Peyer's patch (tissue), 4 donors: ENCODE measurements around the gene KRT33A. TPM values are rescaled to one million over a fixed set of nuclear protein-coding genes. Genes with fewer than 3 reads are reported as not detected.

Source experiments
- DNase-seq, 3 donors: peaks; one replicate each; pipeline ENCODE4 v3.0.0-alpha.2; 2017 to 2019
- H3K27ac ChIP-seq, 4 donors: fragments of 200-600 bp; sonication (generic); one replicate each; pipeline ENCODE4 v1.5.1; 2016 to 2019
- H3K27me3 ChIP-seq, 2 donors: fragments of 200-600 bp; sonication (generic); one replicate each; pipeline ENCODE4 v1.5.1; 2019
- H3K36me3 ChIP-seq, 3 donors: fragments of 200-600 bp; sonication (generic); one replicate each; pipeline ENCODE4 v1.5.1; 2016 to 2019
- H3K4me1 ChIP-seq, 4 donors: fragments of 200-600 bp; sonication (generic); one replicate each; pipeline ENCODE4 v1.5.1; 2016 to 2019
- H3K4me3 ChIP-seq, 4 donors: fragments of 200-600 bp; sonication (generic); 1 replicate in 3 of 4; 2 replicates in 1 of 4; pipeline ENCODE4 v1.5.1; 2016 to 2019; ENCODE audit warnings: mild to moderate bottlenecking in 1 of 4
- H3K9me3 ChIP-seq, 4 donors: fragments of 200-600 bp; sonication (generic); one replicate each; pipeline ENCODE4 v1.5.1; 2016 to 2019; ENCODE audit warnings: mild to moderate bottlenecking in 1 of 4
- POLR2A ChIP-seq, 2 donors: fragments of 450-650 bp; IDR thresholded peaks; one replicate each; pipeline ENCODE4 v1.5.1; 2017; ENCODE audit warnings: antibody characterized with exemption in 2 of 2, mild to moderate bottlenecking in 2 of 2, moderate library complexity in 2 of 2
- total RNA-seq, 4 donors: library from RNA; depleted of rRNA; stranded (reverse); fragments of >200 nt; gene quantifications; one replicate each; pipeline ENCODE4 v1.1.0, GENCODE V29; 2016
- TF ChIP-seq, protein P1 (sequence below), 6 experiments: fragments of 450-650 bp in 4 of 6; fragments of 200-600 bp in 2 of 6; sonication (generic) in 1 of 6; IDR thresholded peaks; one replicate each; pipeline ENCODE4 v1.5.1; 2017 to 2019; ENCODE audit warnings: antibody characterized with exemption in 6 of 6, mild to moderate bottlenecking in 3 of 6, moderate library complexity in 1 of 6

KRT33A gene
- total RNA-seq, 4 donors from 2014 or later: not detected

DNA sequence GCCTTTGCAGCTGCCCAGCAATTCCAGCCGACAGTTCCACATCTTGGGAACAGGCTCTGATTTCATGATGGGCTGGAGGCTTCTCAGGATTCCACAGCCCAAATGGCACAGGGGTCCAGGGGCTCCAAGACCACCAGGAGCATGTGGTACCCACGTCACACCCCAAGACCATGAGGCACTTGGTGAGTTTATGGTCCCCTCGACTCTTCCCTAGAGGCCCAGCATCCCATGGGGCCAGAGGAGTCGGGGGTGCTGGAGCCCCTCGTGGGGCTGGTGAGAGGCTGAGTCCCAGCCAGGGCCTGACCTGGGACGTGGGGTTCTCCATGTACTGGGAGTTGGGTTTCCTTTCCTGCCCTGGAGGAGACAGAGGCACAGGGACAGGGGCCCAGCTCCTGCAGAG is 25.0 kb downstream of the KRT33A start:
- TF ChIP-seq, protein P1, sequence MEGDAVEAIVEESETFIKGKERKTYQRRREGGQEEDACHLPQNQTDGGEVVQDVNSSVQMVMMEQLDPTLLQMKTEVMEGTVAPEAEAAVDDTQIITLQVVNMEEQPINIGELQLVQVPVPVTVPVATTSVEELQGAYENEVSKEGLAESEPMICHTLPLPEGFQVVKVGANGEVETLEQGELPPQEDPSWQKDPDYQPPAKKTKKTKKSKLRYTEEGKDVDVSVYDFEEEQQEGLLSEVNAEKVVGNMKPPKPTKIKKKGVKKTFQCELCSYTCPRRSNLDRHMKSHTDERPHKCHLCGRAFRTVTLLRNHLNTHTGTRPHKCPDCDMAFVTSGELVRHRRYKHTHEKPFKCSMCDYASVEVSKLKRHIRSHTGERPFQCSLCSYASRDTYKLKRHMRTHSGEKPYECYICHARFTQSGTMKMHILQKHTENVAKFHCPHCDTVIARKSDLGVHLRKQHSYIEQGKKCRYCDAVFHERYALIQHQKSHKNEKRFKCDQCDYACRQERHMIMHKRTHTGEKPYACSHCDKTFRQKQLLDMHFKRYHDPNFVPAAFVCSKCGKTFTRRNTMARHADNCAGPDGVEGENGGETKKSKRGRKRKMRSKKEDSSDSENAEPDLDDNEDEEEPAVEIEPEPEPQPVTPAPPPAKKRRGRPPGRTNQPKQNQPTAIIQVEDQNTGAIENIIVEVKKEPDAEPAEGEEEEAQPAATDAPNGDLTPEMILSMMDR (IDR thresholded peaks at IDR 0.05): no peak
- TF ChIP-seq POLR2A (IDR thresholded peaks at IDR 0.05): no peak
- no peak for DNase-seq
- no peak overlapping the region for H3K27ac ChIP-seq

DNA sequence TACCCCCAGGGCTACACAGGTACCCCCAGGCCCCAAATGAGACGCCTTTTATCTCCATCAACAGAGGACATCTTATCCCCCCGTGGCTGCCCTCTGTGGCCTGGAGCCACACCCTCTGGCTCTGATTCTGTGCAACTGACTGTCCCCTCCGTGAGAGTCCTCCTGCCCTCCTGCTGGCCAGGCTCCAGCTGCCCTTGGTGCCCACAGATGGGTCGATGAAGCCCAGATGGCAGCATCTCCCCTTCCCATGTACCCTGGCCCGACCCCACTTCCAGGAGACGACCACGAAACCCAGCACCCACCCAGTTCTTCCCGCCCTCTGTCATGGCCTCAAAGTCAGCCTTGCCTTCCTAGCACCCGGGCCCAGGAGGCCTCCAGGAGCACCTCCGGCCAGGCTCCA is 25.5 kb downstream of the KRT33A start:
- peak in 1 of 3 donors; percentile 42 for DNase-seq
- Histone ChIP-seq H3K9me3 (no peaks in the 10 kb centered on the region), H3K27me3 (no peaks in the 10 kb centered on the region), H3K27ac (no peak overlapping the region), H3K4me1 (no peaks in the 10 kb centered on the region), H3K4me3 (no peak overlapping the region), H3K36me3 (no peaks in the 10 kb centered on the region)
- TF ChIP-seq, protein P1 (IDR thresholded peaks at IDR 0.05): no peak
- no peak for TF ChIP-seq POLR2A (IDR thresholded peaks at IDR 0.05)

More for the DNA sequence above, 25.0 kb downstream of the KRT33A start:
- no peaks in the 10 kb centered on the region for H3K9me3 ChIP-seq
- no peaks in the 10 kb centered on the region for H3K4me1 ChIP-seq
- H3K4me3 ChIP-seq: no peak overlapping the region
- H3K27me3 ChIP-seq: no peaks in the 10 kb centered on the region
- no peaks in the 10 kb centered on the region for H3K36me3 ChIP-seq

DNA sequence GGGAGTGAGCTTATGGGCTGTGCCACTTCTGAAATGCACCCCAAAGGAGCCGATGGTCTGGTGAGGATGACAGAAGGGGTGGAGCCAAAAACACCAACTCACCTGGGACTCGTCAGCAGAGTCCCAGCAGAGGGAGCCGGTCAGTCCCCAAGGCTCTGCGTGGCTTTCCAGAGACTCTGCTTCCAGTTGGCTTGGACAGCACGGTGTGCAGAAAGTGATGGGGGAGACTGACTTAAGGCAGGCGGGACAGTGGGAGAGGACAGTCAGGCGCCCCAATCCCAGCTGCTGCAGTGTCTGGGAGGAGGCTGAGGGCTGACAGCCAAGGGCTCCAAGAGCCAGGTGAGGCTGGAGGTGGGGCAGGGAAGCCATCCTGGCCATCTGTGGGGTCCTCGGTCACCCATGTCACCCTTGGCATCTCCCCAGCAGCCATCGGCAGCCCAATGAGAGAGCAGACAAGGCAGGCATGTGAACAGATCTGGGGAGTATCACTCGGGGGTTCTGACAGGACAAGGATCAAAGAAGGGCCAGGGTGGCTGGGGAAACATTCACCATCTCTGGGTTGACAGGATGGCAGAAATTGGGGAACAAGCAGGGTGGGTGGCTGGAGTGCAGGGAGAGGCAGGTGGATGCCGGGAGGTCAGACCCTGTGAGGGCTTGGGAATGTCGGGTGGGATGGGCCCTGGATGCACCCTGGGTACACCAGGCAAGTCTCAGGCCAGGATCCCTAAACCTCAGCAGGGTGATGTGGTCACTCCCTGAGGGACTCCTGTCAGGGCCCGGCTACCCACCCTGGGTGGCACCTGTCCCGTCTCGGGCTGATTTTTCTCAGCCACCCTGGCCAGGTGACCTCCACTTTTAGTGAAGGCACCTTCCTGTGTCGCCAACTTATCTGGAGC is 26.2 kb downstream of the KRT33A start:
- no peaks in the 10 kb centered on the region for H3K27me3 ChIP-seq
- H3K4me3 ChIP-seq: no peak overlapping the region
- no peaks in the 10 kb centered on the region for H3K36me3 ChIP-seq
- H3K9me3 ChIP-seq: peaks cover 0 to 3% (median 0%) of the 10 kb centered on the region in 4 donors
- H3K4me1 ChIP-seq: no peaks in the 10 kb centered on the region
- no peak overlapping the region for H3K27ac ChIP-seq
- TF ChIP-seq, protein P1 (IDR thresholded peaks at IDR 0.05): peak in 3 of 6 experiments; percentile 23 to 33 (median 32)
- no peak for TF ChIP-seq POLR2A (IDR thresholded peaks at IDR 0.05)
- peak in 1 of 3 donors; percentile 51 for DNase-seq

DNA sequence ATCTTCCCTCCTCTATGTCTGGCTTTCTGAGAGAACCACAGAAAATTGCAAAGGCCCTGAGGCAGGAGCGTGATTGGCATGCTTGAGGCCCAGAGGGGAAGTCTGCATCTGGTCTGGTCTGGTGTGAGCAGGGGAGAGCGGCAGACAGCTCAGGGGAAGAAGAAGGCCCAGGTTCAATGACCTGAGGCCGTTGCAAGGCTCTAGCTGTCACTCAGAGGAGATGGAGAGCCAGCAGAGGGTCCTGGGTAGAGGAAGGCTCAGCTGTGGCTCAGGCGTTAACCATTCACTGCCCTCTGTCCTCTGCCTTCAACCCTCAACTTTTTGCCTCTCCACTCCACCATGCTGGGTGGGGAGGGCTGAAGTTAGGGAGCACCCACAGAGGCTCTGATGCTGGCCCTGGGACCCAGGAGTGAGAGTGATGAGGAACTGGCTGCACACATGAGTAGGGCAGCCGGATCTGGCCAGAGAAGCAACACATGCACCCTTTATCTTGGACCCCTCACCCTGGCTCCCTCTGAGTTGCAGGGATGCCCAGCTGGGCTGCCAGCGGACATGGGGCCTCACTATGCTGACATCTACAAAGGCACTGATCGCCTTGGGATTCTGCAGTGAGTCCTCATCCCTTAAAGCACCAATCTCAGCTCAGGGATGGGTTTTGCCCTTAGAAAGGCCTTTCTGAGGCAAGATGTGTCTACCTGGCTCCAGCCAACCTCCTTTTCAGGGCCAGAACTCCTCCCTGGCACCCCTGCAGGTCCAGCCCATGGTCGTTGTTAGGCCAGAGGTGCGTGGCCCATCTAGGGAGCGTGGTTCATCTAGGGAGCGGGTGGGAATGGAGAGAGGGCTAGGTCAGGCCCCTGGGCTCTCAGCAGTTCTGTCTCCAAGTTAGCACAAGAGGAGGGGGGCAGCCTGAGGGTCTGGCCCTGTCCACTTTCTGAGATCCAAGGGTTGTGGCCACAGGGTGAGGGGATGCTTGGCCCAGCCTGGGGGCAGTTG is 27.4 kb downstream of the KRT33A start:
- no peak for DNase-seq
- no peak overlapping the region for H3K27ac ChIP-seq
- TF ChIP-seq POLR2A (IDR thresholded peaks at IDR 0.05): no peak
- TF ChIP-seq, protein P1 (IDR thresholded peaks at IDR 0.05): no peak

DNA sequence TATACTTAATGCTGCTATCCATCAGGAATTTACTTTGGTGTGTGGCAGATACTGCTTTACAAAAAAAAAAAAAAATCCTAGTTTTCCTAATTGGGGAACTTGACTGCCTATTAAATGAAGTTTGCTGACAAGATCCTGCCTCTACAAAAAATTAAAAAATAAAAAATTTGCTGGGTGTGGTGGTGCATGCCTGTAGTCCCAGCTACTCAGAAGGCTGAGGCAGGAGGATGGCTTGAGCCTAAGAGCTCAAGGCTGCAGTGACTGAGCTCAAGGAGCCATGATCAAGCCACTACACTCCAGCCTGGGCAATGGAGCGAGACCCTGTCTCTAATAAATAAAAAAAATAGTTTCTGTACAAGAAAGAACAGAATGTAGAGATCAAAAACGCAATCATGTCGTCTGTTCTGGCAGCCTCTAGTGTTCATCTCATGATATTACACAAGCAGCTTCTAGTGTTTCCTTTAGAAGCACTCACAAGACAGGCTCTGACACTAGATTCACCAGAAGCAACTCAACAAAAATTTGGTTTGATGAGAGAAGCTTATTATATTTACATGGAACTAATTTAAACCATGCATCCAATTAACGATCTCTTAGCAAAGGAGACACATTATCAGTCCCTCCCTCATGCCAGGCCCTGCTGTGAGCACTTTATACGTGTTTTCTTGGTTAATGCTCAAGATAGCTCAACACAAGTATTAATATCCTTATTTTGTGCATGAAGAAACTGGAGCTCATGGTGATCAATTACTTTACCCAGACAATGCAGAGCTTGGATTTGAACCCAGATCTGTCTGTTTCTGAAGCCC is 28.3 kb downstream of the KRT33A start:
- Histone ChIP-seq H3K4me3 (no peak overlapping the region), H3K9me3 (peaks cover 0 to 3% (median 0%) of the 10 kb centered on the region in 4 donors), H3K27me3 (no peaks in the 10 kb centered on the region), H3K27ac (no peak overlapping the region), H3K4me1 (no peaks in the 10 kb centered on the region), H3K36me3 (no peaks in the 10 kb centered on the region)
- TF ChIP-seq POLR2A (IDR thresholded peaks at IDR 0.05): no peak
- TF ChIP-seq, protein P1 (IDR thresholded peaks at IDR 0.05): peak; percentile 56 to 91 (median 79)
- DNase-seq: no peak

More for the DNA sequence above, 27.4 kb downstream of the KRT33A start:
- no peaks in the 10 kb centered on the region for H3K4me1 ChIP-seq
- H3K27me3 ChIP-seq: no peaks in the 10 kb centered on the region
- no peak overlapping the region for H3K4me3 ChIP-seq
- H3K36me3 ChIP-seq: no peaks in the 10 kb centered on the region
- H3K9me3 ChIP-seq: peaks cover 0 to 3% (median 0%) of the 10 kb centered on the region in 4 donors
